Esophagus muscularis mucosa (tissue), 4 donors: ENCODE results near the gene KANK4. TPM values are rescaled to one million over a fixed set of nuclear protein-coding genes. Genes with fewer than 3 reads are reported as not detected.

Experiments used
- DNase-seq: peaks from one replicate; pipeline ENCODE4 v3.0.0-alpha.2; 2017; ENCODE audit errors: extremely low spot score
- H3K27ac ChIP-seq, 4 donors: fragments of 200-600 bp; sonication (generic); replicated peaks in 1 of 4; 1 replicate in 3 of 4; 2 replicates in 1 of 4; pipeline ENCODE4 v1.5.1; 2016 to 2019; ENCODE audit warnings: mild to moderate bottlenecking in 1 of 4
- H3K27me3 ChIP-seq, 4 donors: fragments of 200-600 bp; sonication (generic); one replicate each; pipeline versions ENCODE4 v1.5.1 to v1.6.0; 2016 to 2019
- H3K36me3 ChIP-seq, 4 donors: fragments of 200-600 bp; sonication (generic); one replicate each; pipeline ENCODE4 v1.5.1; 2016 to 2019
- H3K4me1 ChIP-seq, 4 donors: fragments of 200-600 bp; sonication (generic); one replicate each; pipeline ENCODE4 v1.5.1; 2016 to 2019
- H3K4me3 ChIP-seq, 4 donors: fragments of 200-600 bp; sonication (generic); 1 replicate in 2 of 4; 2 replicates in 2 of 4; pipeline ENCODE4 v1.5.1; 2016 to 2019; ENCODE audit warnings: mild to moderate bottlenecking in 4 of 4, moderate library complexity in 1 of 4
- H3K9me3 ChIP-seq, 4 donors: fragments of 200-600 bp; sonication (generic); 1 replicate in 3 of 4; 2 replicates in 1 of 4; pipeline ENCODE4 v1.5.1; 2016 to 2019
- CTCF ChIP-seq, 3 experiments: fragments of 200-600 bp in 2 of 3; fragments of 450-650 bp in 1 of 3; sonication (generic) in 2 of 3; IDR thresholded peaks; one replicate each; pipeline ENCODE4 v1.5.1; 2017 to 2019; ENCODE audit warnings: antibody characterized with exemption in 3 of 3, mild to moderate bottlenecking in 2 of 3, moderate library complexity in 1 of 3
- EP300 ChIP-seq: sonication (generic); formaldehyde crosslinking; IDR thresholded peaks from one replicate; pipeline ENCODE4 v1.6.1; 2017; ENCODE audit warnings: antibody characterized with exemption
- POLR2A ChIP-seq: fragments of 450-650 bp; IDR thresholded peaks from one replicate; pipeline ENCODE4 v1.6.1; 2017; ENCODE audit warnings: antibody characterized with exemption, moderate library complexity, mild to moderate bottlenecking, low read depth
- POLR2AphosphoS5 ChIP-seq, 2 donors: sonication (generic); formaldehyde crosslinking; IDR thresholded peaks; one replicate each; pipeline ENCODE4 v1.6.1; 2017; ENCODE audit warnings: antibody characterized with exemption in 2 of 2
- WGBS: methylation state at CpG from one replicate; pipeline ENCODE4 v1.1.5; 2018; 5-methylcytosine and 5-hydroxymethylcytosine counted together
- intact Hi-C: fragments of 100-400 bp; cut with DNase I; formaldehyde crosslinking; loops from one replicate; pipeline ENCODE4 v1.15.1; 2023
- total RNA-seq, 4 donors: library from RNA; depleted of rRNA; stranded (reverse); fragments of >200 nt; gene quantifications; one replicate each; pipeline versions ENCODE4 v1.1.0 to v1.2.1, GENCODE V29; 2016

The KANK4 gene
- 1 to 10 TPM in 1 of 4 donors, under 1 TPM in 3; 0.42 to 1.4 (median 0.84) TPM for total RNA-seq

- peak within 1 kb of the TSS; percentile 37 to 52 (median 46) for H3K4me3 ChIP-seq
- no peak within 1 kb of the TSS for H3K27ac ChIP-seq
- H3K9me3 ChIP-seq: no peaks in the 10 kb centered on the region
- WGBS: under 1% methylated on average over 13 of the region's 84 CpGs
- no peak for DNase-seq
- H3K4me1 ChIP-seq: peaks cover 6 to 14% (median 12%) of the 10 kb centered on the region in 4 donors
- no peaks in the 10 kb centered on the region for H3K36me3 ChIP-seq
- H3K27me3 ChIP-seq: peaks cover 0 to 37% (median 3%) of the 10 kb centered on the region in 4 donors
- no peak for TF ChIP-seq EP300
- TF ChIP-seq POLR2A: no peak
- no peak for TF ChIP-seq POLR2AphosphoS5 (IDR thresholded peaks at IDR 0.05)
- no peak for TF ChIP-seq CTCF (IDR thresholded peaks at IDR 0.05)
- intact Hi-C loops: no loop called here
These were observed at the start of gene KANK4 for GRCh38 chr1:62318756-62319544. TSS of gene KANK4 (minus strand) at chr1:62319434. CDS start at chr1:62281564, 37,870 bp downstream.

GRCh38 chr1:62368989-62369388 lies 49.8 kb upstream of the KANK4 start:
- intact Hi-C loops: no loop called here
- 89% methylated on average over 6 of the region's 6 CpGs for WGBS
- no peaks in the 10 kb centered on the region for H3K36me3 ChIP-seq
- TF ChIP-seq POLR2A: no peak
- TF ChIP-seq CTCF (IDR thresholded peaks at IDR 0.05): no peak
- TF ChIP-seq EP300: no peak
- peaks cover 0 to 6% (median 2%) of the 10 kb centered on the region in 4 donors for H3K9me3 ChIP-seq
- DNase-seq: no peak
- no peaks in the 10 kb centered on the region for H3K4me1 ChIP-seq
- H3K27ac ChIP-seq: no peak overlapping the region
- H3K27me3 ChIP-seq: no peaks in the 10 kb centered on the region
- no peak overlapping the region for H3K4me3 ChIP-seq

GRCh38 chr1:62367005-62367557 lies 47.8 kb upstream of the KANK4 start:
- intact Hi-C loops: no loop called here
- no peak overlapping the region for H3K27ac ChIP-seq
- H3K9me3 ChIP-seq: peaks cover 0 to 6% (median 2%) of the 10 kb centered on the region in 4 donors
- TF ChIP-seq EP300 (no peak), POLR2AphosphoS5 (IDR thresholded peaks at IDR 0.05) (no peak), POLR2A (no peak)
- H3K36me3 ChIP-seq: no peaks in the 10 kb centered on the region
- no peak for DNase-seq
- no peaks in the 10 kb centered on the region for H3K4me1 ChIP-seq
- no peak overlapping the region for H3K4me3 ChIP-seq
- 87% methylated on average over 7 of the region's 7 CpGs for WGBS
- H3K27me3 ChIP-seq: no peaks in the 10 kb centered on the region

GRCh38 chr1:62364721-62365120 lies 45.5 kb upstream of the KANK4 start:
- Histone ChIP-seq H3K4me1 (no peaks in the 10 kb centered on the region), H3K27ac (no peak overlapping the region), H3K9me3 (peaks cover 0 to 6% (median 2%) of the 10 kb centered on the region in 4 donors), H3K27me3 (no peaks in the 10 kb centered on the region), H3K4me3 (no peak overlapping the region), H3K36me3 (no peaks in the 10 kb centered on the region)
- no peak for DNase-seq
- intact Hi-C loops: no loop called here
- TF ChIP-seq POLR2A: no peak
- no peak for TF ChIP-seq CTCF (IDR thresholded peaks at IDR 0.05)
- TF ChIP-seq EP300: no peak
- no peak for TF ChIP-seq POLR2AphosphoS5 (IDR thresholded peaks at IDR 0.05)

GRCh38 chr1:62362926-62363325 lies 43.7 kb upstream of the KANK4 start:
- no peak for DNase-seq
- Histone ChIP-seq H3K27me3 (no peaks in the 10 kb centered on the region), H3K4me1 (no peaks in the 10 kb centered on the region), H3K4me3 (no peak overlapping the region), H3K36me3 (no peaks in the 10 kb centered on the region), H3K9me3 (peaks cover 0 to 6% (median 2%) of the 10 kb centered on the region in 4 donors), H3K27ac (no peak overlapping the region)
- TF ChIP-seq POLR2A: no peak
- no peak for TF ChIP-seq EP300
- no peak for TF ChIP-seq CTCF (IDR thresholded peaks at IDR 0.05)
- WGBS: 60% methylated on average over 3 of the region's 3 CpGs
- intact Hi-C loops: no loop called here
